Right lobe of liver (tissue), 4 donors: ENCODE data around the gene RPRD1B.

Experiments
- CTCF ChIP-seq, 4 donors: fragments of 200-600 bp in 3 of 4; fragments of 450-650 bp in 1 of 4; IDR thresholded peaks; one replicate each; pipeline versions ENCODE4 v1.5.1 to v1.8.0; 2016 to 2022; ENCODE audit warnings: antibody characterized with exemption in 4 of 4, mild to moderate bottlenecking in 2 of 4
- POLR2A ChIP-seq: fragments of 450-650 bp; IDR thresholded peaks from one replicate; pipeline ENCODE4 v1.6.1; 2017; ENCODE audit warnings: antibody characterized with exemption, mild to moderate bottlenecking
- donor health status: DM: no; HTN: no; CAD: no.
- donor health status: DM: no; HTN: no; CAD: no.
- donor health status: DM: no; HTN: yes; CAD: no.

- TF ChIP-seq POLR2A (no peak), CTCF (IDR thresholded peaks at IDR 0.05) (no peak)
These were observed 83.7 kb downstream of the RPRD1B start for GRCh38 chr20:38117205-38117604.
